Lung (tissue), 12 donors: ENCODE results near the gene RPE. TPM values are rescaled to one million over a fixed set of nuclear protein-coding genes. Genes with fewer than 3 reads are reported as not detected.

Experiments used
- ATAC-seq: fragments of 200-7000 bp; cut with Tn5 transposase; one replicate; pipeline ENCODE4 v1.9.1; 2020; ENCODE audit warnings: moderate number of reproducible peaks; ENCODE audit not compliant: insufficient read depth, low FRiP score
- DNase-seq, 3 donors: peaks; one replicate each; pipeline ENCODE4 v3.0.0-alpha.2; 2013 to 2017
- H3K27ac ChIP-seq, 2 donors: one replicate each; pipeline ENCODE4 v1.5.1; 2013; ENCODE audit warnings: mild to moderate bottlenecking in 2 of 2, moderate library complexity in 2 of 2, control low read depth in 1 of 2, inconsistent platforms in 1 of 2, low read depth in 1 of 2, low read length in 1 of 2
- H3K27me3 ChIP-seq, 3 donors: one replicate each; pipeline ENCODE4 v1.5.1; 2013; ENCODE audit warnings: low read length in 2 of 3; ENCODE audit not compliant: control insufficient read depth in 3 of 3, insufficient read depth in 3 of 3
- H3K36me3 ChIP-seq, 4 donors: one replicate each; pipeline ENCODE4 v1.5.1; 2013; ENCODE audit warnings: low read length in 4 of 4, mild to moderate bottlenecking in 1 of 4, moderate library complexity in 1 of 4; ENCODE audit not compliant: control insufficient read depth in 4 of 4, insufficient read depth in 4 of 4
- H3K4me1 ChIP-seq, 5 donors: one replicate each; pipeline ENCODE4 v1.5.1; 2013; ENCODE audit warnings: low read length in 5 of 5, mild to moderate bottlenecking in 2 of 5, moderate library complexity in 1 of 5; ENCODE audit not compliant: control insufficient read depth in 5 of 5, insufficient read depth in 5 of 5
- H3K4me3 ChIP-seq: one replicate; pipeline ENCODE4 v1.5.1; 2013; ENCODE audit warnings: mild to moderate bottlenecking, control low read depth, moderate library complexity
- H3K9ac ChIP-seq, 2 donors: one replicate each; pipeline ENCODE4 v1.5.1; 2013; ENCODE audit warnings: low read length in 2 of 2, control low read depth in 1 of 2; ENCODE audit not compliant: insufficient read depth in 1 of 2
- H3K9me3 ChIP-seq, 4 donors: one replicate each; pipeline ENCODE4 v1.5.1; 2013; ENCODE audit warnings: low read length in 3 of 4, mild to moderate bottlenecking in 1 of 4, moderate library complexity in 1 of 4; ENCODE audit not compliant: control insufficient read depth in 4 of 4, insufficient read depth in 3 of 4
- CTCF ChIP-seq: IDR thresholded peaks from 2 replicates; pipeline ENCODE4 v1.5.1; 2012; ENCODE audit warnings: mild to moderate bottlenecking; ENCODE audit errors: control extremely low read depth, extremely low read depth
- WGBS, 2 donors: extraction: QIAGEN DNeasy Blood & Tissue Kit; methylation state at CpG; one replicate each; pipeline ENCODE4 v1.1.7; 2013; 5-methylcytosine and 5-hydroxymethylcytosine counted together
- polyA plus RNA-seq, 2 donors: library from polyadenylated mRNA; stranded (reverse); fragments of 200-250 nt; gene quantifications; one replicate each; pipeline ENCODE4 v1.2.1, GENCODE V29; 2013
- total RNA-seq, 2 donors: library from RNA; depleted of rRNA in 1 of 2; stranded (reverse); fragments of >200 nt in 1 of 2; gene quantifications; one replicate each; pipeline ENCODE4 v1.2.1, GENCODE V29; 2014 to 2021
- donor health status: control.
- donor health status: control.
- donor health status: Bipolar disorder and iron deficiency.
- donor health status: healthy.
- donor health status: DM: yes; HTN: yes; CAD: no.

The RPE gene
- total and polyA plus RNA-seq, 4 donors, result 12.5 to 72.2 (median 33.9) TPM

- Histone ChIP-seq H3K27ac (no peak overlapping the region), H3K4me3 (no peak overlapping the region), H3K27me3 (no peaks in the 10 kb centered on the region), H3K9ac (no peak overlapping the region), H3K36me3 (no peaks in the 10 kb centered on the region), H3K9me3 (no peaks in the 10 kb centered on the region), H3K4me1 (no peaks in the 10 kb centered on the region)
- WGBS, 2 donors, result 67 to 68% methylated on average over 2 of the region's 2 CpGs
- DNase-seq (no peak), ATAC-seq (no peak)
- no peak for TF ChIP-seq CTCF
Observed at GRCh38 chr2:209986415-209986814, 16.0 kb upstream of the RPE start.

- DNase-seq (no peak), ATAC-seq (no peak)
- Histone ChIP-seq H3K4me3 (no peak overlapping the region), H3K9me3 (no peaks in the 10 kb centered on the region), H3K9ac (no peak overlapping the region), H3K27ac (no peak overlapping the region), H3K36me3 (no peaks in the 10 kb centered on the region), H3K27me3 (no peaks in the 10 kb centered on the region), H3K4me1 (no peaks in the 10 kb centered on the region)
- no peak for TF ChIP-seq CTCF
- WGBS, 2 donors, result 25 to 52% methylated on average over 4 of the region's 4 CpGs
Observed at GRCh38 chr2:209988010-209988409, 14.4 kb upstream of the RPE start.

- H3K4me1 ChIP-seq, result no peaks in the 10 kb centered on the region
- no peak overlapping the region for H3K4me3 ChIP-seq
- no peak for TF ChIP-seq CTCF
- H3K27ac ChIP-seq, result no peak overlapping the region
- H3K36me3 ChIP-seq, result no peaks in the 10 kb centered on the region
- H3K9ac ChIP-seq, result no peak overlapping the region
- no peaks in the 10 kb centered on the region for H3K9me3 ChIP-seq
- DNase-seq, result no peak
- no peaks in the 10 kb centered on the region for H3K27me3 ChIP-seq
- WGBS, 2 donors, result 75 to 86% methylated on average over 2 of the region's 2 CpGs
- no peak for ATAC-seq
Observed at GRCh38 chr2:209990838-209991237, 11.6 kb upstream of the RPE start.

- H3K4me3 ChIP-seq, result no peak overlapping the region
- H3K36me3 ChIP-seq, result no peaks in the 10 kb centered on the region
- no peak for TF ChIP-seq CTCF
- no peak overlapping the region for H3K27ac ChIP-seq
- no peak overlapping the region for H3K9ac ChIP-seq
- DNase-seq (no peak), ATAC-seq (no peak)
- H3K9me3 ChIP-seq, result no peaks in the 10 kb centered on the region
- H3K4me1 ChIP-seq, result no peaks in the 10 kb centered on the region
- H3K27me3 ChIP-seq, result peaks cover 0 to 3% (median 0%) of the 10 kb centered on the region in 3 donors
- WGBS, 2 donors, result 95 to 97% methylated on average over 9 of the region's 9 CpGs
Observed at GRCh38 chr2:209993968-209994367, 8.5 kb upstream of the RPE start.
